ENCODE measurements around the gene G0S2. TPM values are rescaled to one million over a fixed set of nuclear protein-coding genes. Genes with fewer than 3 reads are reported as not detected.

G0S2 gene
- total RNA-seq, 2 experiments from 2014 or later: 6.4 to 6.8 TPM

DNA sequence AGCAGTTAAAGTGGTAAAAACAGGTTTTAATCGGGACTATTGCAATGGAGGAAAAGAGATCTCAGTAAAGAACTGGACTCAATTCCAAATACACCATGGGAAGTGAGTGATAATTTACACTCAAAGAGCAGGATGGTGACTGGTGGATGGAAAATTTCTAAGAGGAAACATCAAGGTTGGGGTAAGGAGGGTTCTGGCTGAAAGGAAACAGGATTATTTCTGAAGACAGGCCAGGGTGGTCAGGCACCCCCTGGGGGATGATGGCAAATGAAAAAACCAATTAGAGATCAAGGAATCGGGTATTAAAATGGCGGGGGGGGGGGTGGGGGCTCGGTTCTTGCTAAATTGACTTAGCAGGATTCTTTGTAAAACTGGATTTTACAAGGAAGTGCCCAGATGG is 17.1 kb downstream of the G0S2 start:
- intact Hi-C loops (cut with DNase I, micrococcal nuclease): loop anchor here (2.0 to 5.0 kb wide), 5 partner anchors 57 to 490 kb away; no protein-coding TSS in a partner anchor
- no peak for ATAC-seq (ENCODE audit: poor library complexity)
- Histone ChIP-seq H3K4me3 (ENCODE audit: low read length) (no peak overlapping the region), H3K36me3 (ENCODE audit: insufficient read depth, low read length) (no peaks in the 10 kb centered on the region), H3K27me3 (ENCODE audit: control insufficient read depth in 1 of 2, insufficient read depth in 2 of 2, low read length in 2 of 2) (no peaks in the 10 kb centered on the region), H3K4me1 (ENCODE audit: insufficient read depth, low read length) (peaks cover 12% of the 10 kb centered on the region), H3K9me3 (ENCODE audit: control insufficient read depth in 1 of 2, insufficient read depth in 1 of 2, low read length in 2 of 2) (no peaks in the 10 kb centered on the region), H3K27ac (ENCODE audit: low read depth in 1 of 2, low read length in 2 of 2) (no peak overlapping the region)
- Mint-ChIP-seq H3K36me3 (ENCODE audit: low read depth) (no peaks in the 10 kb centered on the region), H3K9me3 (no peaks in the 10 kb centered on the region), H3K27ac (no peak overlapping the region), H3K4me1 (ENCODE audit: low read depth) (peaks cover 40% of the 10 kb centered on the region), H3K27me3 (no peaks in the 10 kb centered on the region), H3K4me3 (no peak overlapping the region)
- no peak for DNase-seq
- POLR2A ChIA-PET: interaction anchor here (1.0 to 1.5 kb wide), 4 partner anchors 19 to 123 kb away, joined by 3 read pairs; no protein-coding TSS in a partner anchor
- TF ChIP-seq, protein P1, sequence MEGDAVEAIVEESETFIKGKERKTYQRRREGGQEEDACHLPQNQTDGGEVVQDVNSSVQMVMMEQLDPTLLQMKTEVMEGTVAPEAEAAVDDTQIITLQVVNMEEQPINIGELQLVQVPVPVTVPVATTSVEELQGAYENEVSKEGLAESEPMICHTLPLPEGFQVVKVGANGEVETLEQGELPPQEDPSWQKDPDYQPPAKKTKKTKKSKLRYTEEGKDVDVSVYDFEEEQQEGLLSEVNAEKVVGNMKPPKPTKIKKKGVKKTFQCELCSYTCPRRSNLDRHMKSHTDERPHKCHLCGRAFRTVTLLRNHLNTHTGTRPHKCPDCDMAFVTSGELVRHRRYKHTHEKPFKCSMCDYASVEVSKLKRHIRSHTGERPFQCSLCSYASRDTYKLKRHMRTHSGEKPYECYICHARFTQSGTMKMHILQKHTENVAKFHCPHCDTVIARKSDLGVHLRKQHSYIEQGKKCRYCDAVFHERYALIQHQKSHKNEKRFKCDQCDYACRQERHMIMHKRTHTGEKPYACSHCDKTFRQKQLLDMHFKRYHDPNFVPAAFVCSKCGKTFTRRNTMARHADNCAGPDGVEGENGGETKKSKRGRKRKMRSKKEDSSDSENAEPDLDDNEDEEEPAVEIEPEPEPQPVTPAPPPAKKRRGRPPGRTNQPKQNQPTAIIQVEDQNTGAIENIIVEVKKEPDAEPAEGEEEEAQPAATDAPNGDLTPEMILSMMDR (IDR thresholded peaks at IDR 0.05): no peak
- CTCF ChIA-PET: interaction anchor here (0.5 to 1.7 kb wide), 6 partner anchors 15 to 1600 kb away, joined by 3 to 4 read pairs (median 3); partner anchors contain the start of gene IRF6

DNA sequence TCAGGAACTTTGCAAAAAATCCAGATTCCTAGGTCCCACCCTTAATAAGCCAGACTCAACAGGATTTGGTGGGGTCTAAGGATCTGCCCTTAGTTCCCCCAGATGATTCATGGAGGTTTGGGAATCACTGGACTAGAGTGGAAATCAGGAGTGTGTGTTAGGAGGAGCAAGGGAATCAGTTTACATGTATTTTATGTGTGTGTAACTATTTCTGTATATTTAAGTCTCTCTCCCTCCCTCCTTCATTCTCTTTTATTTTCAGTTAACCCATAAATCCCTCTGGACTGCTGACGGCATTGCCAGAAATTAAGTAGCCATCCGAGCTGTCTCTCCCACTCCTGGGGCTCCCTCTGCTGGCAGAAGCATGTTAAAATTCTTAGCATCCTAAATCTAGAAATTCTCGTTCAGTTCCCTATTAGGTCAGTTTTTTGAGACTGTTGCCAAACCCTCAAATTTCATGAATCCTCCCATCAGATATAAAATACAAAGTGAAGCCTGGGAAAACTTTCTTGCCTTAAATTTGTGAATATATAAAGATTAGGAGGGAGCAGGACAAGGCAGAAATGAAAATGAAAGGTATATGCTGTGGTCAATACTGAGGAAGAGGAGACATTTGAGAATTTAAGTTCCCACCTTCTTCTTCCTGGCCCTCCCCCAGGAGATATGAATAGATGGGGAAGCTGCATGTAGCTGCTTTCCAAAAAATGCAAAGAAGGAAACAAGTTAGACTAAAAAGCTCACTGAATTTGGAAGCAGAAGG is 17.7 kb downstream of the G0S2 start:
- Mint-ChIP-seq H3K4me1 (ENCODE audit: low read depth) (peaks cover 35% of the 10 kb centered on the region), H3K9me3 (no peaks in the 10 kb centered on the region), H3K27me3 (no peaks in the 10 kb centered on the region), H3K27ac (no peak overlapping the region), H3K4me3 (no peak overlapping the region), H3K36me3 (ENCODE audit: low read depth) (no peaks in the 10 kb centered on the region)
- CTCF ChIA-PET: interaction anchor here (0.5 to 1.7 kb wide), 5 partner anchors 16 to 1599 kb away, joined by 3 to 4 read pairs (median 3); partner anchors contain the start of gene IRF6
- DNase-seq: peak; percentile 45 to 84 (median 66)
- Histone ChIP-seq H3K27me3 (ENCODE audit: control insufficient read depth in 1 of 2, insufficient read depth in 2 of 2, low read length in 2 of 2) (no peaks in the 10 kb centered on the region), H3K27ac (ENCODE audit: low read depth in 1 of 2, low read length in 2 of 2) (no peak overlapping the region), H3K36me3 (ENCODE audit: insufficient read depth, low read length) (no peaks in the 10 kb centered on the region), H3K9me3 (ENCODE audit: control insufficient read depth in 1 of 2, insufficient read depth in 1 of 2, low read length in 2 of 2) (no peaks in the 10 kb centered on the region), H3K4me3 (ENCODE audit: low read length) (no peak overlapping the region), H3K4me1 (ENCODE audit: insufficient read depth, low read length) (peaks cover 9% of the 10 kb centered on the region)
- POLR2A ChIA-PET: interaction anchor here (1.0 to 1.5 kb wide), 4 partner anchors 19 to 124 kb away, joined by 3 read pairs; no protein-coding TSS in a partner anchor
- peak; percentile 54 for ATAC-seq (ENCODE audit: poor library complexity)
- intact Hi-C loops (cut with DNase I, micrococcal nuclease): loop anchor here (1.0 to 5.0 kb wide), 8 partner anchors 20 to 491 kb away; no protein-coding TSS in a partner anchor
- TF ChIP-seq, protein P1 (IDR thresholded peaks at IDR 0.05): peak; percentile 85

DNA sequence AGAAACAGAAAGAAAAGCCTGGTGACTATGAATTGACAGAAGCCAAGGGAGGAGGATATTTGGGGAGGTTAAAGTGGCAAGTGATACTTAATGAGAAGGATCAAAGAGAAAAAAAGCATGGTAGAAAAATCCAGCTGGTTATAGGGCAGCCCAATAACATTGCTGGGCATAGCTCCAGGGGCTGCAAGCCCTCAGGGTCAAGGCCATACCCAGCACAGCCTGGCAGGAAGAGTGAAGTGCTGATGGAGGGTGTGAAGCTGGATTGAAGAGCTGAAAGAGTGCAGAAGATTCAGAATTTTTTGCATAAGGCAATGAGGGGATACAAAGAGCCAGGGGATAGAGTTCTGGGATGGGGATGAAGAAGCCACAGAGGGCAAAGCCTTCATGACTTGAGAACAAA is 21.5 kb downstream of the G0S2 start:
- DNase-seq (no peak), ATAC-seq (ENCODE audit: poor library complexity) (no peak)
- POLR2A ChIA-PET: no interaction called here
- Histone ChIP-seq H3K9me3 (ENCODE audit: control insufficient read depth in 1 of 2, insufficient read depth in 1 of 2, low read length in 2 of 2) (no peaks in the 10 kb centered on the region), H3K4me1 (ENCODE audit: insufficient read depth, low read length) (peaks cover 5% of the 10 kb centered on the region), H3K36me3 (ENCODE audit: insufficient read depth, low read length) (no peaks in the 10 kb centered on the region), H3K27ac (ENCODE audit: low read depth in 1 of 2, low read length in 2 of 2) (no peak overlapping the region), H3K27me3 (ENCODE audit: control insufficient read depth in 1 of 2, insufficient read depth in 2 of 2, low read length in 2 of 2) (no peaks in the 10 kb centered on the region), H3K4me3 (ENCODE audit: low read length) (no peak overlapping the region)
- H3K4me3 Mint-ChIP-seq: no peak overlapping the region
- no peak overlapping the region for H3K27ac Mint-ChIP-seq
- H3K4me1 Mint-ChIP-seq (ENCODE audit: low read depth): peaks cover 14% of the 10 kb centered on the region
- CTCF ChIA-PET: no interaction called here
- intact Hi-C loops (cut with DNase I, micrococcal nuclease): no loop called here
- TF ChIP-seq, protein P1 (IDR thresholded peaks at IDR 0.05): no peak
- no peaks in the 10 kb centered on the region for H3K27me3 Mint-ChIP-seq
- H3K36me3 Mint-ChIP-seq (ENCODE audit: low read depth): no peaks in the 10 kb centered on the region
- no peaks in the 10 kb centered on the region for H3K9me3 Mint-ChIP-seq

Data from CD4-positive, alpha-beta T cell (primary cell).